Colon (tissue), 2 donors: ENCODE results near the gene PLSCR3.

ENCODE experiments used
- FAIRE-seq: peaks from 2 replicates; lab custom pipeline; 2012; peaks lifted over from hg19 to GRCh38; lab: Jason Lieb, UNC
- donor health status: control.
- donor health status: control.

PLSCR3 gene

GRCh38 chr17:7347630-7348477 is 46.5 kb downstream of the PLSCR3 start:
- FAIRE-seq, result no peak

GRCh38 chr17:7346761-7347614 is 47.3 kb downstream of the PLSCR3 start:
- FAIRE-seq, result no peak

GRCh38 chr17:7343250-7343649 is 51.1 kb downstream of the PLSCR3 start:
- no peak for FAIRE-seq

GRCh38 chr17:7341842-7342241 is 52.5 kb downstream of the PLSCR3 start:
- FAIRE-seq, result no peak

GRCh38 chr17:7340179-7340578 is 54.1 kb downstream of the PLSCR3 start:
- FAIRE-seq, result no peak
